Activated CD8-positive, alpha-beta memory T cell treated with anti-CD3 and anti-CD28 coated beads, Interleukin-2, amount 50 U/mL, for 1 hour (primary cell): ENCODE results near the gene CORIN.

Source experiments
- DNase-seq: peaks from one replicate; pipeline ENCODE4 v3.0.0-alpha.2; 2020; ENCODE audit errors: extremely low read depth

CORIN gene, protein sequence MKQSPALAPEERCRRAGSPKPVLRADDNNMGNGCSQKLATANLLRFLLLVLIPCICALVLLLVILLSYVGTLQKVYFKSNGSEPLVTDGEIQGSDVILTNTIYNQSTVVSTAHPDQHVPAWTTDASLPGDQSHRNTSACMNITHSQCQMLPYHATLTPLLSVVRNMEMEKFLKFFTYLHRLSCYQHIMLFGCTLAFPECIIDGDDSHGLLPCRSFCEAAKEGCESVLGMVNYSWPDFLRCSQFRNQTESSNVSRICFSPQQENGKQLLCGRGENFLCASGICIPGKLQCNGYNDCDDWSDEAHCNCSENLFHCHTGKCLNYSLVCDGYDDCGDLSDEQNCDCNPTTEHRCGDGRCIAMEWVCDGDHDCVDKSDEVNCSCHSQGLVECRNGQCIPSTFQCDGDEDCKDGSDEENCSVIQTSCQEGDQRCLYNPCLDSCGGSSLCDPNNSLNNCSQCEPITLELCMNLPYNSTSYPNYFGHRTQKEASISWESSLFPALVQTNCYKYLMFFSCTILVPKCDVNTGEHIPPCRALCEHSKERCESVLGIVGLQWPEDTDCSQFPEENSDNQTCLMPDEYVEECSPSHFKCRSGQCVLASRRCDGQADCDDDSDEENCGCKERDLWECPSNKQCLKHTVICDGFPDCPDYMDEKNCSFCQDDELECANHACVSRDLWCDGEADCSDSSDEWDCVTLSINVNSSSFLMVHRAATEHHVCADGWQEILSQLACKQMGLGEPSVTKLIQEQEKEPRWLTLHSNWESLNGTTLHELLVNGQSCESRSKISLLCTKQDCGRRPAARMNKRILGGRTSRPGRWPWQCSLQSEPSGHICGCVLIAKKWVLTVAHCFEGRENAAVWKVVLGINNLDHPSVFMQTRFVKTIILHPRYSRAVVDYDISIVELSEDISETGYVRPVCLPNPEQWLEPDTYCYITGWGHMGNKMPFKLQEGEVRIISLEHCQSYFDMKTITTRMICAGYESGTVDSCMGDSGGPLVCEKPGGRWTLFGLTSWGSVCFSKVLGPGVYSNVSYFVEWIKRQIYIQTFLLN

DNA sequence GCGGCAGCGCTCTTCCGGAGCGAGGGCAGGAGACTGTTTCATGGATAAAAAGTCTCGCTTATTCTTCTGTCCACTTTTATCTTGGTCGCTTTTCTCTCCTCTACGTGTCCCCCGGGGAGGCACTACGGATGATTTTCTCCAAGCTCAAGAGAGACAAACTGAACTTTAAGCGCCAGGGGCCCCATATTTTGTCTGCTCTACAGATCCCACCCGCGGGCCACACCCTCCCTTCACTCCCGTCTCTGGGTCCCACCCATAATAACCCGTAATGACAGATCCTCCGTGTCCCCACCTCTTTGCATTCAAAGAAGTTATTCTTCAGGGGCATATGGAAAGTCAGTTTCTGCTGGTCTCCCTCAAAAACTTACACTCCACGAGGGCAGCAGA is at the start of gene CORIN:
Gene CORIN, minus strand, starts transcription at position 160 of the 387 bp plus-strand sequence. Its CDS starts 118 bp downstream, at position 42.
- no peak for DNase-seq

- DNase-seq = no peak
Observed at GRCh38 chr4:47882228-47882627, 44.4 kb upstream of the CORIN start.

DNA sequence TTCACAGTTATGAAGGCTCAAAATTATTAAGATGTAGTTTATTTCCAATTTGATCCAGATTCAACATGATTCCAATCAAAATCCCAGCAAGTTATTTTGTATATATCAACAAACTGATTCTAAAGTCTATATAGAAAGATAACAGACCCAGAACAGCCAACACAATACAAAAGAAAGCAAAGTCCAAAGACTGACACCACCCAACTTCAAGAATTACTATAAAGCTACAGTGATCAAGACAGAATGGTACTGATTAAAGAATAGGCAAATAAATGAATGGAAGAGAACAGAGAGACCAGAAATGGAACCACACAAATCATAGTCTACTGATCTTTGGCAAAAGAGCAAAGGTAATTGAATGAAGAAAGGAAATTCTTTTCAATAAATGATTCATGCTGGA is 41.6 kb upstream of the CORIN start:
- DNase-seq = no peak

GRCh38 chr4:47876784-47877546 is 39.1 kb upstream of the CORIN start:
- no peak for DNase-seq

GRCh38 chr4:47876310-47876709 is 38.4 kb upstream of the CORIN start:
- DNase-seq = no peak

DNA sequence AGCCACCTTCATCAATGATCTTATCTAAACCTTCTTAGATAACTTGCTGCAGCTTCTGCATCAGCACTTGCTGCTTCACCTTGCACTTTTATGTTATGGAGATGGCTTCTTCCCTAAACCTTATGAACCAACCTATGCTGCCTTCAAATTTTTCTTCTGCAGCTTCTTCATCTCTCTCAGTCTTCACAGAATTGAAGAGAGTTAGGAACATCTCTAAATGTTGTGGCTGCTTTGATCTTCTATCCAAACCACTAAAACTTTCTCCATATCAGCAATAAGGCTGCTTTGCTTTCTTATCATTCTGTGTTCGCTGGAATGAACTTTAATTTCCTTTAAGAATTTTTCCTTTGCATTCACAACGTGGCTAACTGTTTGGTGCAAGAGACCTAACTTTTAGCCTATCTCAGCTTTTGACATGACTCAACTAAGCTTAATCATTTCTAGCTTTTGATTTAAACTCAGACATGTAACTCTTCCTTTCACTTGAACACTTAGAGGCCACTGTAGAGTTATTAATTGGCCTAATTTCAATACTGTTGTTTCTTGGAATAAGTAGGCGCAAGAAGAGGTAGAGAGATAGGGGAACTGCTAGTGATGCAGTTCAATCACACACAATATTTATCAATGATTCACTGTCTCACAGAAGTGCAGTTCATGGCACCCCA is 36.1 kb upstream of the CORIN start:
- no peak for DNase-seq

- DNase-seq = no peak
Observed at GRCh38 chr4:47863486-47863885, 25.6 kb upstream of the CORIN start.

DNA sequence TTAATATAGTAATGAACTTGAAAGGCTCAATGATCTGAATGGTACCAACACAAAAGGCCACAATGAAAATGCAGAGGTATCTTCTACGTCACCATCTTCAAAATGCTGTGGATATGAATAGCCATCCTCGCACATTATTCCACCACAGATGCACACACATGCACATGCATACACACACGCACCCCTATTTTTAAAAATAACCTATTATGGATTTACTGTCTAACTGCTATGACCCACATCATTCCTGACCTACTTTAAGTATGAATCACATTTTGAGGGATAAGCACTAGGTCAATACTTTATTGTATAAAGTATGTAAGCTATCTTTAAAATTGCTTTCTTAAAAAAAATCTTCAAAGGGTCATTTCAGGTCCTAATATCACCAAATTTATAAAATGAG is 24.4 kb upstream of the CORIN start:
- DNase-seq = no peak

GRCh38 chr4:47860305-47860704 is 22.4 kb upstream of the CORIN start:
- DNase-seq = no peak

- no peak for DNase-seq
Observed at GRCh38 chr4:47858006-47858405, 20.1 kb upstream of the CORIN start.

- DNase-seq = no peak
Observed at GRCh38 chr4:47856713-47857112, 18.8 kb upstream of the CORIN start.

- DNase-seq = no peak
Observed at GRCh38 chr4:47855350-47855749, 17.5 kb upstream of the CORIN start.

GRCh38 chr4:47852136-47852535 is 14.3 kb upstream of the CORIN start:
- no peak for DNase-seq

GRCh38 chr4:47849466-47849865 is 11.6 kb upstream of the CORIN start:
- DNase-seq = no peak

- DNase-seq = no peak
Observed at GRCh38 chr4:47848041-47848440, 10.2 kb upstream of the CORIN start.

- DNase-seq = no peak
Observed at GRCh38 chr4:47842985-47843384, 5.1 kb upstream of the CORIN start.

- DNase-seq = no peak
Observed at GRCh38 chr4:47840291-47840690, 2.4 kb upstream of the CORIN start.

- no peak for DNase-seq
Observed at GRCh38 chr4:47839259-47839658, 1.4 kb upstream of the CORIN start.

GRCh38 chr4:47838445-47838844 is 578 bp upstream of the CORIN start:
- no peak for DNase-seq

DNA sequence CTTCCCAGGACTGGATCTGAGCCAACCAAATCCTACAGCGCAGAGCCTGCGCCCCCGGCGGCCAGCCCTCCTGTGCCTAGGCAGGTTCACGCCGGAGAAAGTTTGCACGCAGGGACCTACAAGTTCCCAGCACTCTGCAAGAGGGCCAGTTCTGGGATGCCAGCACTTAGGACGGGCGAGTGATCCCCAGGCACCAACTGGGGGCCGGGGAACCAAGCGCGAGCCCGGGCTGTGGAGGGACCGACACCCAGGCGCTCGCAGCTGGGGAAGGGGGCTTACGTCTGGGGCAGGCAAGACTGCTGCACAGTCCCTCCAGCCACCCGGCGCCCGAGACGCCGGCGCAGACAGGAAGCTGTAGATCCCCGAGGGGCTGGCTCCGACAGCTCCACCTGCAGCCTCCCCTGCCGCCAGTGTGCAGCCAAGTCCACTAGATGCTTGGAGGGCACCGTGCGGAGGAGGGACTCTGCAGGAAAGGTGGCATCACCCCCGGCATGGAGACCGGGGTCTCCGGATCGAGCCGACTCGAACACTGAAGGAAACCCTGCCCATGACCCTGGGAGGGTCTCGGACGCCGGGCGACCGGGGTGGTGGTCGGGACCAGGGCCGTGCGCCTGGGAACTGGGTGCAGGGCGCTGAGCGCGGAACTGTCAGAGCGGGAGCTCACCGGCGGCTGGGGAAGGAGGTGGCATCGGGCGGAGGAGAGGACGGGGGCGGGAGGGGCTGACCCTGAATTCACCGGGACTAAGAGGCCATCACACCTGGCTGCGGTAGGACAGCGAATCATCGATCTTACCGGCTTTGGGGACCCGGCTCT is 566 bp downstream of the CORIN start:
- no peak for DNase-seq
